ENCODE measurements around the gene SRP19. TPM values are rescaled to one million over a fixed set of nuclear protein-coding genes. Genes with fewer than 3 reads are reported as not detected.

SRP19 gene
- polyA plus RNA-seq, 1 donor (not counting 4 experiments of a cell fraction or from before 2014, with no cell fraction given): 93.7 TPM

GRCh38 chr5:112866739-112867138, 5.7 kb downstream of the SRP19 start:
- dilution Hi-C loops (cut with MboI; ENCODE audit: extremely low pct_ligation_motif_present, low sequenced_read_pairs): no loop called here
- no peaks in the 10 kb centered on the region for H3K9me3 ChIP-seq (ENCODE audit: control insufficient read depth, low read depth, low read length)
- H3K9me1 ChIP-seq (ENCODE audit: control insufficient read depth, extremely low read depth, insufficient read depth, low read length): no peaks in the 10 kb centered on the region
- TF ChIP-seq CTCF (optimal IDR thresholded peaks at IDR 0.05 in 1 of 3, IDR thresholded peaks at IDR 0.05 in 1 of 3, conservative IDR thresholded peaks at IDR 0.05 in 1 of 3; ENCODE audit: extremely low read depth in 1 of 3, insufficient read depth in 2 of 3, low read length in 3 of 3): no peak
- no peak for TF ChIP-seq EZH2 (IDR thresholded peaks at IDR 0.05; ENCODE audit: low read length)
- H3K4me3 ChIP-seq (ENCODE audit: control insufficient read depth in 2 of 3, extremely low read depth in 1 of 3, insufficient read depth in 2 of 3, low read depth in 1 of 3, low read length in 3 of 3): no peak overlapping the region
- DNase-seq (ENCODE audit: low read depth, low spot score) (no peak), FAIRE-seq (no peak)
- no peak overlapping the region for H3K4me2 ChIP-seq (ENCODE audit: control insufficient read depth, extremely low read depth, insufficient read depth, low read depth, low read length)
- no peaks in the 10 kb centered on the region for H3K27me3 ChIP-seq (ENCODE audit: control insufficient read depth, extremely low read depth, insufficient read depth, low read length)
- H4K20me1 ChIP-seq (ENCODE audit: control insufficient read depth, extremely low read depth, insufficient read depth, low read length): no peaks in the 10 kb centered on the region
- peaks cover 13 to 19% of the 10 kb centered on the region in 2 experiments for H3K36me3 ChIP-seq (ENCODE audit: control insufficient read depth in 2 of 2, extremely low read depth in 1 of 2, insufficient read depth in 2 of 2, low read length in 2 of 2)
- H3K4me1 ChIP-seq (ENCODE audit: control insufficient read depth, extremely low read depth, insufficient read depth, low read length): peaks cover 18% of the 10 kb centered on the region
- no peak overlapping the region for H2AFZ ChIP-seq (ENCODE audit: control insufficient read depth, low read length)
- H3K9ac ChIP-seq (ENCODE audit: control insufficient read depth, extremely low read depth, insufficient read depth, low read length): no peak overlapping the region
- no peak overlapping the region for H3K27ac ChIP-seq (ENCODE audit: control insufficient read depth, insufficient read depth, low read length)
- H3K79me2 ChIP-seq (ENCODE audit: control insufficient read depth, insufficient read depth, low read length): peaks cover 36% of the 10 kb centered on the region

GRCh38 chr5:112867411-112867810, 6.3 kb downstream of the SRP19 start:
- no peaks in the 10 kb centered on the region for H4K20me1 ChIP-seq (ENCODE audit: control insufficient read depth, extremely low read depth, insufficient read depth, low read length)
- H3K4me2 ChIP-seq (ENCODE audit: control insufficient read depth, extremely low read depth, insufficient read depth, low read depth, low read length): no peak overlapping the region
- H3K27ac ChIP-seq (ENCODE audit: control insufficient read depth, insufficient read depth, low read length): no peak overlapping the region
- DNase-seq (ENCODE audit: low read depth, low spot score): no peak
- FAIRE-seq: no peak
- H3K9me1 ChIP-seq (ENCODE audit: control insufficient read depth, extremely low read depth, insufficient read depth, low read length): no peaks in the 10 kb centered on the region
- H3K4me3 ChIP-seq (ENCODE audit: control insufficient read depth in 2 of 3, extremely low read depth in 1 of 3, insufficient read depth in 2 of 3, low read depth in 1 of 3, low read length in 3 of 3): no peak overlapping the region
- H3K9ac ChIP-seq (ENCODE audit: control insufficient read depth, extremely low read depth, insufficient read depth, low read length): no peak overlapping the region
- dilution Hi-C loops (cut with MboI; ENCODE audit: extremely low pct_ligation_motif_present, low sequenced_read_pairs): no loop called here
- H3K79me2 ChIP-seq (ENCODE audit: control insufficient read depth, insufficient read depth, low read length): peaks cover 30% of the 10 kb centered on the region
- H3K36me3 ChIP-seq (ENCODE audit: control insufficient read depth in 2 of 2, extremely low read depth in 1 of 2, insufficient read depth in 2 of 2, low read length in 2 of 2): peaks cover 13 to 19% of the 10 kb centered on the region in 2 experiments
- TF ChIP-seq CTCF (optimal IDR thresholded peaks at IDR 0.05 in 1 of 3, IDR thresholded peaks at IDR 0.05 in 1 of 3, conservative IDR thresholded peaks at IDR 0.05 in 1 of 3; ENCODE audit: extremely low read depth in 1 of 3, insufficient read depth in 2 of 3, low read length in 3 of 3) (no peak), EZH2 (IDR thresholded peaks at IDR 0.05; ENCODE audit: low read length) (no peak)
- H3K4me1 ChIP-seq (ENCODE audit: control insufficient read depth, extremely low read depth, insufficient read depth, low read length): peaks cover 12% of the 10 kb centered on the region
- no peaks in the 10 kb centered on the region for H3K27me3 ChIP-seq (ENCODE audit: control insufficient read depth, extremely low read depth, insufficient read depth, low read length)
- H3K9me3 ChIP-seq (ENCODE audit: control insufficient read depth, low read depth, low read length): no peaks in the 10 kb centered on the region
- no peak overlapping the region for H2AFZ ChIP-seq (ENCODE audit: control insufficient read depth, low read length)
